Measurements from ENCODE around the gene CSF2.

The CSF2 gene

GRCh38 chr5:132059043-132059695, 14.4 kb upstream of the CSF2 start:
- Mint-ChIP-seq H3K36me3 (ENCODE audit: low read depth) (peaks cover 2% of the 10 kb centered on the region), H3K9me3 (no peaks in the 10 kb centered on the region), H3K27ac (peak overlapping the region; percentile 54), H3K4me1 (peaks cover 84% of the 10 kb centered on the region), H3K4me3 (no peak overlapping the region), H3K27me3 (no peaks in the 10 kb centered on the region)
- ATAC-seq = peak; percentile 29
- DNase-seq = peak; percentile 43

- peaks cover 83% of the 10 kb centered on the region for H3K4me1 Mint-ChIP-seq
- no peaks in the 10 kb centered on the region for H3K9me3 Mint-ChIP-seq
- H3K4me3 Mint-ChIP-seq = no peak overlapping the region
- no peaks in the 10 kb centered on the region for H3K27me3 Mint-ChIP-seq
- peaks cover 2% of the 10 kb centered on the region for H3K36me3 Mint-ChIP-seq (ENCODE audit: low read depth)
- no peak for ATAC-seq
- peak; percentile 1 for DNase-seq
- H3K27ac Mint-ChIP-seq = peak overlapping the region; percentile 79
Measured at GRCh38 chr5:132059696-132060500, 13.7 kb upstream of the CSF2 start.

- H3K36me3 Mint-ChIP-seq (ENCODE audit: low read depth) = peaks cover 2% of the 10 kb centered on the region
- H3K27ac Mint-ChIP-seq = peak within 1 kb of the TSS; percentile 79
- peaks cover 84% of the 10 kb centered on the region for H3K4me1 Mint-ChIP-seq
- H3K4me3 Mint-ChIP-seq = peak within 1 kb of the TSS; percentile 67
- ATAC-seq = no peak
- no peaks in the 10 kb centered on the region for H3K9me3 Mint-ChIP-seq
- no peaks in the 10 kb centered on the region for H3K27me3 Mint-ChIP-seq
- peak; percentile 22 for DNase-seq
Measured at GRCh38 chr5:132060501-132061161, 13.0 kb upstream of the CSF2 start, which contains the start of gene IL3. TSS of gene IL3 (plus strand) at chr5:132060655. CDS start at chr5:132060707, 52 bp downstream.

- peak; percentile 45 for ATAC-seq
- no peaks in the 10 kb centered on the region for H3K9me3 Mint-ChIP-seq
- peaks cover 2% of the 10 kb centered on the region for H3K36me3 Mint-ChIP-seq (ENCODE audit: low read depth)
- H3K27me3 Mint-ChIP-seq = no peaks in the 10 kb centered on the region
- H3K4me3 Mint-ChIP-seq = peak overlapping the region; percentile 67
- DNase-seq = peak; percentile 95
- H3K27ac Mint-ChIP-seq = peak overlapping the region; percentile 62
- H3K4me1 Mint-ChIP-seq = peaks cover 70% of the 10 kb centered on the region
Measured at GRCh38 chr5:132063090-132063911, 10.3 kb upstream of the CSF2 start.

- no peak overlapping the region for H3K4me3 Mint-ChIP-seq
- peak overlapping the region; percentile 64 for H3K27ac Mint-ChIP-seq
- ATAC-seq (no peak), DNase-seq (peak; percentile 3)
- peaks cover 71% of the 10 kb centered on the region for H3K4me1 Mint-ChIP-seq
- H3K9me3 Mint-ChIP-seq = no peaks in the 10 kb centered on the region
- peaks cover 2% of the 10 kb centered on the region for H3K36me3 Mint-ChIP-seq (ENCODE audit: low read depth)
- no peaks in the 10 kb centered on the region for H3K27me3 Mint-ChIP-seq
Measured at GRCh38 chr5:132064140-132064539, 9.4 kb upstream of the CSF2 start.

GRCh38 chr5:132064738-132065331, 8.8 kb upstream of the CSF2 start:
- Mint-ChIP-seq H3K9me3 (no peaks in the 10 kb centered on the region), H3K27ac (peak overlapping the region; percentile 64), H3K36me3 (ENCODE audit: low read depth) (peaks cover 2% of the 10 kb centered on the region), H3K4me1 (peaks cover 70% of the 10 kb centered on the region), H3K4me3 (no peak overlapping the region), H3K27me3 (no peaks in the 10 kb centered on the region)
- DNase-seq (peak; percentile 90), ATAC-seq (peak; percentile 64)

GRCh38 chr5:132065351-132065937, 8.1 kb upstream of the CSF2 start:
- Mint-ChIP-seq H3K27ac (peak overlapping the region; percentile 25), H3K36me3 (ENCODE audit: low read depth) (peaks cover 2% of the 10 kb centered on the region), H3K4me1 (peaks cover 71% of the 10 kb centered on the region), H3K9me3 (no peaks in the 10 kb centered on the region), H3K4me3 (no peak overlapping the region), H3K27me3 (no peaks in the 10 kb centered on the region)
- DNase-seq (peak; percentile 73), ATAC-seq (peak; percentile 35)

GRCh38 chr5:132065951-132066701, 7.5 kb upstream of the CSF2 start:
- DNase-seq = no peak
- peaks cover 71% of the 10 kb centered on the region for H3K4me1 Mint-ChIP-seq

GRCh38 chr5:132066871-132067270, 6.7 kb upstream of the CSF2 start:
- no peaks in the 10 kb centered on the region for H3K9me3 Mint-ChIP-seq
- H3K36me3 Mint-ChIP-seq (ENCODE audit: low read depth) = no peaks in the 10 kb centered on the region
- peak overlapping the region; percentile 57 for H3K27ac Mint-ChIP-seq
- no peaks in the 10 kb centered on the region for H3K27me3 Mint-ChIP-seq
- ATAC-seq (no peak), DNase-seq (no peak)
- H3K4me1 Mint-ChIP-seq = peaks cover 73% of the 10 kb centered on the region
- no peak overlapping the region for H3K4me3 Mint-ChIP-seq

More at GRCh38 chr5:132065951-132066701, 7.5 kb upstream of the CSF2 start:
- Mint-ChIP-seq H3K36me3 (ENCODE audit: low read depth) (peaks cover 2% of the 10 kb centered on the region), H3K9me3 (no peaks in the 10 kb centered on the region), H3K27ac (peak overlapping the region; percentile 25), H3K4me3 (no peak overlapping the region), H3K27me3 (no peaks in the 10 kb centered on the region)
- no peak for ATAC-seq

- Mint-ChIP-seq H3K27me3 (no peaks in the 10 kb centered on the region), H3K9me3 (no peaks in the 10 kb centered on the region), H3K27ac (no peak overlapping the region), H3K4me3 (no peak overlapping the region), H3K36me3 (ENCODE audit: low read depth) (no peaks in the 10 kb centered on the region), H3K4me1 (peaks cover 79% of the 10 kb centered on the region)
- ATAC-seq (no peak), DNase-seq (no peak)
Measured at GRCh38 chr5:132067451-132067850, 6.1 kb upstream of the CSF2 start.

- Mint-ChIP-seq H3K4me3 (no peak overlapping the region), H3K27me3 (no peaks in the 10 kb centered on the region), H3K9me3 (no peaks in the 10 kb centered on the region), H3K27ac (peak overlapping the region; percentile 91), H3K36me3 (ENCODE audit: low read depth) (no peaks in the 10 kb centered on the region), H3K4me1 (peaks cover 80% of the 10 kb centered on the region)
- DNase-seq (no peak), ATAC-seq (no peak)
Measured at GRCh38 chr5:132067941-132068808, 5.4 kb upstream of the CSF2 start.

- H3K4me1 Mint-ChIP-seq = peaks cover 78% of the 10 kb centered on the region
- ATAC-seq = no peak
Measured at GRCh38 chr5:132069561-132069960, 4.0 kb upstream of the CSF2 start.

More at GRCh38 chr5:132069561-132069960, 4.0 kb upstream of the CSF2 start:
- Mint-ChIP-seq H3K27me3 (no peaks in the 10 kb centered on the region), H3K27ac (peak overlapping the region; percentile 91), H3K4me3 (no peak overlapping the region), H3K36me3 (ENCODE audit: low read depth) (peaks cover 9% of the 10 kb centered on the region), H3K9me3 (no peaks in the 10 kb centered on the region)
- no peak for DNase-seq

Data from activated naive CD8-positive, alpha-beta T cell treated with anti-CD3 and anti-CD28 coated beads, Interleukin-2, amount 50 U/mL, for 24 hours (primary cell).